Hepatic stellate cell (primary cell): Measurements from ENCODE around the gene RAB6A.

Experiments
- DNase-seq: peaks from one replicate; pipeline ENCODE4 v3.0.0; 2011; ENCODE audit warnings: low spot score

RAB6A gene

DNA sequence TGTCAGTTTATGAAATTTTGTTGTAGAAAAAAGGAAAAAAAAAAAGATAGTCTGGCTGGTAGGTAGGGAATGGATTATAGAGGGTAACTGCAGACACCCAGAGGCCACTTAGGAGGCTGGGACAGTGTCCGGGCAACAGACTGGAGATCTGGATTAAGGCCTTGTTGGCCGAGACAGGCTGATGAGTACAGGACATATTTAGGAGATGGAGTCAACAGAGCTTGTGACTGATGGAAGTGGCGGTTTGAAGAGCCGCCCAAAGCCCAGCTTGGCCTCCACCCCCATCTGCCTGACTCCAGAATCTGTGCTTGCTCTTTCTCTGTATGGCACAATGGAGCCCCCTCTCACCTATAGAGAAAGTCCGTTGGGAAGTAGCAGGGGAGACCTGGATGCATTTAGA lies 106.9 kb downstream of the RAB6A start:
- DNase-seq, result no peak

DNA sequence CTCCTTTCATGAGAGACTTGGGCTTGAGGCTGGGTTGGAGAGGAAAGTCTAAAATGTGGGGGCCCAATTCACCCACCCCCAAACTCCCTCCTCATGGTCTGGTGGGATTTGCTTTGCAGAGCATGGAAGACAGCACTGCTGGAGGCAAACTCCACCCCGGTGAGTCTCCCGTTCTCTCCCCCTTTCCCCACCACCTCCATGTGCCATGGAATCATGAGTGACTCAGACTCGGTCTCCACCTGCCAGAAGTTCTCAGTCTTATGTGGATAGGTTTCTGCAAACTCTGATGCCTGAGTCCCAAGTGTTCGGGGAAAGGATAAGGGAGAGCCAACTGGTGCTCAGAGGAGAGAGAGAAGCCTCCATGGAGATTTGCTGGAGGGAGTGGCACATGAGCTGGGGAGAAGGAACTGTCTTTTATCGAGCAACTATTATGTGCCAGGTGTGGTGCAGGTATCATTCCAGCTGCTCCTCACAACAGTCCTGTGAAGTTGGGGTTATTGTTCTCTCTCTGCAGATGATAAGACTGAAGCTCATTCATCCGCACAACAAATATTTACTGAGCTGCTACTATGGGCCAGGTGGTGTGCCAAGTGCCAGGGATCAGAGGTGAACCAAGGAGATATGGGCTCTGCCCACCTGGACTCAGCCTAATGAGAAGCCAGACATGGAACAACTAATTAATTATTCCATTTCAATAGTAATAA lies 107.9 kb downstream of the RAB6A start:
- no peak for DNase-seq

DNA sequence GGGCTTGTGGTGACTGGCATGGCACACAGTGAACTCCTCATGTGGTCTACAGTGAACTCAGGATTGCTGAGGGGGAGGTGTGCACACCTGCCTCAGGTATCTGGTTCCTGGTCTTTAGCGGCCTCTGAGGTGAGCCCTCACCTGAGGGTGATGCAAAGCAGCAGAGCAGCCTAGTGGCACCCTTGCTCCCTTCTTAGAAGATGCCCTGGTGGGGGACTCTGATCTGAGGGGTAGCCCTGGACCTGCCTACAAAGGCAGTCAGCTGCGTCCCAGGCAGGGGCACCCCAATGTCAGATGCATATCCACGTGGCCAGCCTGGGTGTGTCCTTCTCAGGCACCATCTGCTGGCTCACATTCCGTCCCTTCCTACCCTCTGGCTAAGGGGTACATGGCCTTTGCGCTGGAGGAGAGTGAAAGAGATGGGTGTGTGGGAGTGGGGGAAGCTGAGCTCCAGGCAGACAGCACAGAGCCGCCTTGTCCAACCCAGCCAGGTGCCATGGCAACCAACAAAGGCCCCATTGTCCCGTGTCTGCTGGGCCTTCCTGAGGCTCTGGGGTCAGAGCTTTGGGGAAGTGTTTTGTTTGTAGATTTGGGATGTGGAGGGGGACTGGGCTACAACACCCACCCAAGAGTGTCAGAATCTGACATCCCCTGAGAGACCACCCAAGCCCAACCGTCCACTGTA lies 108.7 kb downstream of the RAB6A start:
- DNase-seq, result no peak

DNA sequence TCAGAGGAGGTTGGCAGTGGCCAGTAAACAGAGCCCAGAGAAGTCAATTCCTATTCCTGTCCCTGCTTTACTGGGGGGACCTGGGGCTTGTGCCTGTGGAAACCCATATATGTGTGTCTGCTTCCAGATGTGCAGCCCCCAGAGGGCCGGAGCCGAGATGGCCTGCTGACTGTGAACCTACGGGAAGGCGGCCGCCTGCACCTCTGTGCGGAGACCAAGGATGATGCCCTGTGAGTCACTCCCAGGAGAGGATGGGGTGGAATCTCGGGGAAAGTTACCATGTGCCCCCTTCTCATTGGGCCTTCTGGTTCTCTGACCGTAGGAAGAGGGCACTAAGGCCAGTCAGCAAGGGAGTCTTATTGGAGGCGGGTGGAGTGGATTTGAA lies 109.2 kb downstream of the RAB6A start:
- no peak for DNase-seq

DNA sequence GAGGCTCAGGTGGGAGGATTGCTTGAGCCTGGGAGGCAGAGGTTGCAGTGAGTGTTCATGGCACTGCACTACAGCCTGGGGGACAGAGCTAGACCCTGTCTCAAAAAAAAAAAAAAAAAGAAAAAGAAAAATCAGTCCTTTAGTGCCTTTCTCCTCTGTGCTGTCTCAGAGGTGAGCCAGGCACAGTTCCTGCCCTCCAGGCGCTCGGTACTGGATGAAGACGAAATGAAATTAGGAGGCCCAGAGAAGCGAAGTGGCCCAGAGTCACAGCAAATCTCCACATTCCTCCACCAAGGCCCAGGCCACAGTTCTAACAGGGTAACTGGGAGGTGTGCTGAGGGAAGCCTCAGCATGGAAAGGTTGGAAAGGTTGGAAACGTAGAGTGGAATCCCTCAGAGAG lies 109.6 kb downstream of the RAB6A start:
- DNase-seq, result no peak

DNA sequence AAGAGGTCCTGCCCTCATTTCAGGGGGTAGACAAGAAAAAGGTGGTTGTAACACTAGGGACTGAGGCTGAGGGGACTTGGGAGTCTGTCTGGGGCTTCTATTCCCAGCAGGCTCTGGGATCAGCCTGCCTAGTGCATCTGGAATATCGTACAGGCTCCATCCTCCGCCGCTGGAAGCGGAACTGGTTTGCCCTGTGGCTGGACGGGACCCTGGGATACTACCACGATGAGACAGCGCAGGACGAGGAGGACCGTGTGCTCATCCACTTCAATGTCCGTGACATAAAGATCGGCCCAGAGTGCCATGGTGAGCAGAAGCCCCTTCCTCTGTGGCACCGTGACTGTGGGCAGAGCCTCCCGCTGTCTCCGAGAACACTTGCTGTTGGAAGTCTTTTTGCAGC lies 110.5 kb downstream of the RAB6A start:
- DNase-seq, result no peak

DNA sequence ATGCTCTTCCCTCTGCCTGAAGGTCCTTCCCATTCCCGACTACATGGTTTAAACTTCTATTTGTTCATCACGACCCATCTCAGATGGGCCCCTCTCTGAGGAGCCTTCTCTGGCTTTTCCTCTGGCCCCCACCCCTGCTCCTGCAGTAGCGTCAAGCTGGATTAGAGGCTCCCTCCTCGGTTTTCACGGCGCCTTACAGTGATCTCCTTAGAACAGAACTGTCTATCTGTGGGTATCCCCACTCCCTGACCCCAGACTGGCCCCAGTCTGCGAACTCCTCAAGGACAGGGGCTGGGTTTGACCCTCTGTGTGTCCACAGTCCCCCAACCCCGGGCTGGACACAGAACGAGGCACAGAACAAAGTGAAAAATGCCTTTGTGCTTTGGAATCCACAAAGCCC lies 111.7 kb downstream of the RAB6A start:
- DNase-seq, result no peak

DNA sequence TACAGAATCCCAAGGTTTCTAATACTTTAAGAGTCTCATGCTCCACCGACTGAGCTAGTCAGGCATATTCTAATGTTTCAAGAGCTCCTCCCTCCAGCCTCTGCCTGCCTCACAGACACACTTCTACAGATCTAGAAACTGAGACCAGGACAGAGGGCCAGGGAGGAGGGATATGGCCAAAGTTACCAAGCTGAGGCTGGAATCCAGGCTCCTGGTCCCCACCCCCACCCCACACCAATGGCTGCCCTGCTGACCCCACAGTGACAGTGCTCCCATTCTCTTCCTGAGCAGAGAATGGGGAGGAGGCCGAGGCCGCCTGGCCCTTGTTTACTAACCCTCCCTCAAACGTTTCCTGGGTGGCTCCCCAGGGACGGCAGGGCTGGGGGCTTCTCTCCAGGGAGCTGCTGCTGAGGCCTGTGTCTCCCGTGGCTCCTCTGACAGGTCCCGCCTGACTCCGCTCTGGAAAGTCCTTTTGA lies 112.3 kb downstream of the RAB6A start:
- no peak for DNase-seq

DNA sequence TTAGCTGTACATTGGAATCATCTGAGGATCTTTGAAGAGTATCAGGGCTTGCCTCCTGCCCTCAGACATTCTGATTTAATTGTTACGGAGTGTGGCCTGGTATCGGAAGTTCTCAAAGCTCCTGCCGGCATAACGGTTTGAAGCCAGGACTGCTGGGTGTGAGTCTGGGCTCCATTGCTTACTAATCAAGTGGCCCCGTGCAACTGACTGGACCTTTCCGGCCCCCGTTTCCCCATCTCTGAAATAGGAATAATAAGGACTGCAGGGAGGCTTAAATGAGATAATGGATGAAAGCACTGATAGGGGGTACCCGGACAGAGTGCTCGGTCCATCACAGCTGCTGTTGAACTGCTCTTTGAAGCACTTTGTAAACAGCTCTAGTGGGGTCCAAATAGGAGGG lies 112.8 kb downstream of the RAB6A start:
- DNase-seq, result no peak

DNA sequence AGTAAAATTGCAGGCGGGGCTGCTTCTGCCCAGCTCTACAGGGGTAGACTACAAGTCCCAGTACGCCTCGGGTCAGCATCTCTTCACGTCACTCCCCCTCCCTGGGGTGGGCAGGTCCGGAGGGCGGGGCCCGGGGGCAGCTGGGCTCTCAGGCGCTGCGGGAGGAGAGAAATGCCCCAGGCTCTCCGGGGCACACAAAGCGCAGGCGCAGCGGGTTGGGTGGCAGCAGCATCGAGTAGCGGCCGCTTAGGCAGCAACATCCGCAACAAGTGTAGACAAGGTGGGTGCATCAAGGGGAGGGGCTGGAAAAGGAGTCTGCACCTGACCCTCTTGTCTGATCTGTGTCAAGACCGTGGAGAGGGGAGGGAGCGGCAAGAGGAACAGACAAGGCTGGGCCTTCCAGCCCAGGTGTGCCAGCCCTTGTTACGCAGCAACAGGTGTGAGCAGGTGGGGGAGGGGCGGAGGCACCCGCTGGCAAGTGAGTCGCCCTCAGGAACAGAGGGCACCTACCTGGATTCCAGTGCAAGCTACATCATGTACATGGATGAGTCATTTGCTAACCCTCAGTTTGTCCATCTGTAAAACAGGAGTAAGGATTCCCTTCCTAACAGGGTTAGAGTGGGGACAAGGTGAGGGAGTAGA lies 113.3 kb downstream of the RAB6A start:
- no peak for DNase-seq

DNA sequence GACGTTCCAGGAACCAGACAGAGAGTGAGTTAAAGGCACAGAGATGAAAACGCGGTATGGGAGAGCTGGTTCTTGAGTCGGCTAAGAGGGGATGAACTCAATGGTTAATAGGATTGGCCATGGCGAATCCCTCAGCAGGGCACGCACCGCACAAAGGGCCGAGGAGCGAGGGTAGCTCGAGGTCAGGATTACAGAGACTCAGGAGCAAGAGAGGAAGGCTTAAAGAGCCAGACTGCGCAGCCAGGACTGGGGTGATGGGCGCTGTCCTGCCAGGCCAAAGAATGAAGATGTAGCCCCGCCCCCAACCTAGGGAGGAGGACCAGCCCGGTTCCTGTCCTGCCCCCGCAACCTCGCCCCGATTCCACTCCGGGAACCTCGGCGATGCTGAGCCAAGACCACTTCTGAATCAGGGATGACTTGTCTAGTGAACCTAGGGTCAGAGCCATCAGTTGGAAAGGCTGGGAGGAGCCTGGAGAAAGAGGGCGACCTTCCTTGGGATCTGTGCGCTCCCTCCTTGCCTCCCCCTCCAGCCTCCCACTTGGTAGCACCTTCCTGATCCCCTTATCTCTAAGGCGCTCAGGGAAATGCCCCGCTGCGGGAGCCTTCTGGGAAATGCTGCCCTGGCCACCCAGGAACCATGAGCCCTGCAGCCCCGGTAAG lies 114.8 kb downstream of the RAB6A start, which contains the start of gene PLEKHB1:
Gene PLEKHB1, plus strand, starts transcription at position 610 of the 660 bp plus-strand sequence. Its CDS starts 28 bp downstream, at position 638.
- no peak for DNase-seq

DNA sequence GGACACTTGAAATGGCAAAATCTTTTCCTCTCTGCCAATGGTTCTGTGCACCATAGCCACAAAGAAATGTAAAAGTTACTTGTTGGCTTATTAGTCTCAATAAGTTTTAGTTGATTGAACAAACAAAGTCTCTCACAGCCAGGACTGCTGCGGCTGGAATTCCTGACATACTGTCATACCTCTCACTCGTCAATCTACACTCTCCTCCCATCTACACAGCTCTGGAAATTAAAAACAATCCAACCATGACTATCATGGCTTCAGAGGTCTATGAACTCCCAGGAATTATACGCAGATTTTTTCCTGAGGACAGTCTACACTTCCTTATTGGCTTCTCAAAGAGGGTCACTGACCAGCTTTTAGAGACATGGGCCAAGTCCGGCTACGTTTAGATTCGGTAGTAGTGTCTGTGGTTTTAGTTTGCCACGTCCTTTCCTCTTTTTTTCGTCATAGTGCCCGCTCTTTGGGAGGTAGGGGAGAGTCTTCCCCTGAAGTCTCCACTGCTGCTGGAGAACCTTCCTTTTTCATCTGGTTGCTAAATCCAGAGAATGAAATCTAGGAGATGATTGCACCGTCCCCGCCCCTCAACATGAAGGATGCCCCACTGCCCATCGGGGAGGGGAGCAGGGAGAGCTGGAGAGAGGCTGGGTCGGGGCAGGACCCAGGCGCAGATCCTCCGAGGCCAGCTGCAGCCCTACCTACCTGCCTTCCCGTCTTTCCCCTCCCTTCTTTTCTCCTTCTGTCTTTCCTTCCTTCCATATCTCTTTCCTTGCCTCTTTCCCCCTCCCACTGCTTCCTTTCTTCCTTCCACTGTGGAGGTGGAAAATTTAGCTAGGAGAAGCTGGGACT lies 115.5 kb downstream of the RAB6A start:
- no peak for DNase-seq

DNA sequence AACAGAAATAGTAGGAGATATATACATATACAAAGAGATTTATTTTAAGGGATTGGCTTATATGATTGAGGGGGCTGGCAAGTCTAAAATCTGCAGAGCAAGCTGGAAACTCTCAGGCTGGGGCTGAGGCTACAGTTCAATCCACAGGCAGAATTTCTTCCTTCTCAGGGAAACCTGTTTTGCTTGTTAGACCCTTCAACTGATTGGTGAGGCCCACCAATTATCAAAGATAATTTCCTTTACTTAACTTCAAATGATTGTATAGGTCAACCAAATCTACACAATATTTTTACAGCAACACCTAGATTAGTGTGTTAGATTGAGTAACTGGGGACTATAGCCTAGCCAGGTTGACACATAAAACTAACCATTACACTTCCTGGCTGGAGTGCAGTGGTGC lies 119.2 kb downstream of the RAB6A start:
- no peak for DNase-seq

DNA sequence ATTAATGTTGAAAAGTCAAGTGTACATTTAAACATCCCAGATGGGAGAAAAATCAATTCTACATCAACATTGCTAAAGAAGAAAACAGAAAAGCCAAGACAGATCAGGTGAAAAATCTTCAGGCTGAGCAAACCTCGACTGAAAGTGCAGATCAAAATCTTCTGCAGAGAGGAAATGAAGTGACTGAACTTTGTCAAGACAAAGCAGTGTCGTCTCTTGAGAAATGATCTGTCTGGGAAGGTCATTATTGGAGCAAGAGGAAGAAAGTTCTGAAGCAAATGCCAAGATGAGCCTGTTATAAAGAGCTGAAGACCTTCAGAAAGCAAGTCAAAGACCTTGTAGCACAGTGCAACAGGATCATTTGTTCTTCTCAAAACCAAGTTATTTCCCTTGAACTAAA lies 120.3 kb downstream of the RAB6A start:
- DNase-seq, result no peak

DNA sequence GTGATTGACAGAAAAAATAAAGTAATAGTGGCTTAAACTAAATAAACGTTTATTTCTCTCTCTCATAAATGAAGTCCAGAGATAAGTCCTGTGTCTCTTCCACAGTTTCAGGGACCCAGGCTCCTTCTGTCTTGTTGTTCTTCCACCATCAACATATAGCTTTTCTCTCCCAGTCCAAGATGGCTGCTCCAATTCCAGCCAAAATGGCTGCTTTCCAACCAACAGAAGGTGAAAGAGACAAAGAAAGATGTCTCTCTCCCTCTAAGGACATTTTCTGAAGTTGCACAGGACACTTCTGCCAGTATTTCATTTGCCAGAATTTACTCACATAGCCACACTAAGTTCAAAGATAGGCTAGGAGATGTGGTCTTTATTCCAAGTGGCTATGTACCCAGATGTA lies 123.9 kb downstream of the RAB6A start:
- DNase-seq, result no peak

DNA sequence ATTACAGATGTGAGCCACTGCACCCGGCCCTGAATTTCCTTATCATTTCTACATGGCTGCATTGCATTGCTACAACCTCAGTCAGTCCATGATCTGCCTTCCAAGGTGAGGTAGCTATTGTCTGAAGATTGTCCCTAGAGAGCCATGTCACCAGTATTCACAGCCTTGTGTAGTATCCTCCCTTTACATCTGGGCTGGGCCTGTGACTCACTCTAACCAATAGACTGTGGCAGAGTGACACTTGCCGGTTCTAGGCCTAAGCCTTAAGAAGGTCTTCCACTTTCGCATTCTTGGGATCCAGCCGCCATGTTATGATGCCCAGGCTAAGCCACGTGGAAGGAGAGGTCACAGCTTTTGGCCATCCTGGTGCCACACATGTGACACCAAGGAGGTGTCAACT lies 124.6 kb downstream of the RAB6A start:
- DNase-seq, result no peak

DNA sequence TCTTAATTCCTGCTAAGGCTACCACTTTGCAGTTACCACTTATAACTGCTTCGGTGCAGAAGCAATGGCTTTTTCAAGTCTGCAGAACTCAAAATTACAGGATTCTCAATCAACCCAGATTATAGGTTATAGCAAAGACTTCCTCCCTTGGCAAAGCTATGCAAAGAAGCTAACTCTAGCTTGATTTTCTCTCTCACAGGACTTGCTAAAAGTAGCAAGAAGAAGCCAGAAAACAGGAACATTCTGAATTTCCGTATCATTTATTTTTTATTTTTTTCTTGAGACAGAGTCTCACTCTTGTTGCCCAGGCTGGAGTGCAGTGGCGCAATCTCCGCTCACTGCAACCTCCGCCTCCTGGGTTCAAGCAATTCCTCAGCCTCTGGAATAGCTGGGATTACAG lies 125.2 kb downstream of the RAB6A start:
- no peak for DNase-seq

DNA sequence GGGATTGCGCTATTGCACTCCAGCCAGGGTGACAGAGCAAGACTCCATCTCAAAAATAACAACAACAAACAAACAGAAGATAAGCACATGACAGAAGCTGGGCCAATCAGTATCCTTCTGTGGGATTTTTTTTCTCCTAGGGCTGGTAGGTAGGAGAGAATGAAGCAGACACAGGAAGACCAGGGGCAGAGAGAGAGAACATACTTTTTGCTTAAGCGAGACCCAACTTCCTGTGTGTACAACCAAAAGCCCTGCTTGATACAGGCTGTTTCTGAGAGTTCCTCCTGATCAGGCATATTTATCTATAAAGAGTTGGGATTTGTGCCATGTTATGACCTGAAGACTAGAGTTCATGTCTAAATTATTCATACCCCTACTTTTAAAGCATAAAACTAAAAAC lies 126.9 kb downstream of the RAB6A start:
- DNase-seq, result no peak

DNA sequence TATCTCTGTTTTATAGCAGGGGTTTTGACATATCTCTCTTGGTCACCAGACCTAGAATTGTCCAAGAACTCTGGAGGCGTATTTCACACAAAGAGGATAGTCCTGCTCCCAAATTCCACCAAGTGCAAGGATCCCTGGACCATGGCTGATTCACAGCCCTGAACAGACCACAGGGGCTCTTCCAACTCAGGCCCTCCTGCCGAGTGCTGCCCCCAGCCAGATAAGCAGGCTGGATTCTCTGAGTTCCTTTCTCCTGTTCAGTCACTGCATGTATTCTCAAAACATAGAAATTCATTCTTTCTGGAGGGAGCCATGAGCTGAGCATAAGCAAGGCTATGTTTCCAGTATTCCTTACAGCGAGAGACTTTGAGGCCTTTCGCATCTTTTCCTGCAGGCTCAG lies 127.9 kb downstream of the RAB6A start:
- no peak for DNase-seq

DNA sequence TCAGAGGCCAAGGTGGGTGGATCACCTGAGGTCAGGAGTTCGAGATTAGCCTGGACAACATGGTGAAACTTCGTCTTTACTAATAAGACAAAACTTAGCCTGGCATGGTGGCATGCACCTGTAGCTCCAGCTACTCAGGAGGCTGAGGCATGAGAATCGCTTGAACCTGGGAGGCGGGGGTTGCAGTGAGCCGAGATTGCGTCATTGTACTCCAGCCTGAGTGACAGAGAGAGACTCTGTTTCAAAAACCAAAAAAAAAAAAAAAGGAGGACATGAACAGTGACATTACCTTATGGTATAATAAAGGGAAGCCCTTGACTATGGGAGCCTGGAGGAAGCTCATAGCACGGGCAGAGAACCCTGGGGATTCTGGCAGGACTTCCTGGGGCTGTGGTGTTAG lies 131.0 kb downstream of the RAB6A start:
- no peak for DNase-seq

DNA sequence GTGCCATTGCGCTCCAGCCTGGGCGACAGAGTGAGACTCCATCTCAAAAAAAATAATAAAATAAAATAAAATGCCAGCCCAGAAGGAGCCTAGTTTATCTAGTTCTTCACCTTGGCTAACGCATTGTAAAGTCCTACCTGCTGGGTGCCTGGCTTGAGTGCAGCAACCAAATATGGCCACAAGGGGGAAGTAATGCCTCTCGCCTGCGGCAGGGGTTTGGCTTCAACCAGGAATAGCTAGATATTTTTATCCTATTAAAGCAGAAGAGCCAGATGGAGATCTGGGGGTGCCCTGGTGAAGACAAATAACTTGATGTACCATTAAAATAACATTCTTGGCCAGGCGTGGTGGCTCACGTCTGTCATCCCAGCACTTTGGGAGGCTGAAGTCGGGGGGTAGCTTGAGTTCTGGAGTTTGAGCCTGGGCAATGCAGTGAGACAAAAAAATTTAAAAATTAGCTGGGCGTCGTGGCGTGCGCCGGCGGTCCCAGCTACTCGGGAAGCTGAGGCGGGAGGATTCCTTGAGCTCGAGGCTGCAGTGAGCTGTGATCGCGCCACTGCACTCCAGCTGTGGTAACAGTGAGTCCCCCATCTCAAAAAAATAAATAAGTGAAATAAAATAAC lies 135.1 kb downstream of the RAB6A start:
- peak; percentile 82 for DNase-seq
